ENCODE measurements around the gene FOSB.

DNA sequence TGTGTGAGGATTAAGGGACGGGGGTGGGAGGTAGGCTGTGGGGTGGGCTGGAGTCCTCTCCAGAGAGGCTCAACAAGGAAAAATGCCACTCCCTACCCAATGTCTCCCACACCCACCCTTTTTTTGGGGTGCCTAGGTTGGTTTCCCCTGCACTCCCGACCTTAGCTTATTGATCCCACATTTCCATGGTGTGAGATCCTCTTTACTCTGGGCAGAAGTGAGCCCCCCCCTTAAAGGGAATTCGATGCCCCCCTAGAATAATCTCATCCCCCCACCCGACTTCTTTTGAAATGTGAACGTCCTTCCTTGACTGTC, 5.5 kb downstream of the FOSB start:
- TF ChIP-seq, protein P1, sequence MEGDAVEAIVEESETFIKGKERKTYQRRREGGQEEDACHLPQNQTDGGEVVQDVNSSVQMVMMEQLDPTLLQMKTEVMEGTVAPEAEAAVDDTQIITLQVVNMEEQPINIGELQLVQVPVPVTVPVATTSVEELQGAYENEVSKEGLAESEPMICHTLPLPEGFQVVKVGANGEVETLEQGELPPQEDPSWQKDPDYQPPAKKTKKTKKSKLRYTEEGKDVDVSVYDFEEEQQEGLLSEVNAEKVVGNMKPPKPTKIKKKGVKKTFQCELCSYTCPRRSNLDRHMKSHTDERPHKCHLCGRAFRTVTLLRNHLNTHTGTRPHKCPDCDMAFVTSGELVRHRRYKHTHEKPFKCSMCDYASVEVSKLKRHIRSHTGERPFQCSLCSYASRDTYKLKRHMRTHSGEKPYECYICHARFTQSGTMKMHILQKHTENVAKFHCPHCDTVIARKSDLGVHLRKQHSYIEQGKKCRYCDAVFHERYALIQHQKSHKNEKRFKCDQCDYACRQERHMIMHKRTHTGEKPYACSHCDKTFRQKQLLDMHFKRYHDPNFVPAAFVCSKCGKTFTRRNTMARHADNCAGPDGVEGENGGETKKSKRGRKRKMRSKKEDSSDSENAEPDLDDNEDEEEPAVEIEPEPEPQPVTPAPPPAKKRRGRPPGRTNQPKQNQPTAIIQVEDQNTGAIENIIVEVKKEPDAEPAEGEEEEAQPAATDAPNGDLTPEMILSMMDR (IDR thresholded peaks at IDR 0.05): no peak
- TF ChIP-seq POLR2A (IDR thresholded peaks at IDR 0.05): no peak

Data from prostate gland (tissue), 2 donors.